ENCODE measurements around the gene NIPA2.

NIPA2 gene

DNA sequence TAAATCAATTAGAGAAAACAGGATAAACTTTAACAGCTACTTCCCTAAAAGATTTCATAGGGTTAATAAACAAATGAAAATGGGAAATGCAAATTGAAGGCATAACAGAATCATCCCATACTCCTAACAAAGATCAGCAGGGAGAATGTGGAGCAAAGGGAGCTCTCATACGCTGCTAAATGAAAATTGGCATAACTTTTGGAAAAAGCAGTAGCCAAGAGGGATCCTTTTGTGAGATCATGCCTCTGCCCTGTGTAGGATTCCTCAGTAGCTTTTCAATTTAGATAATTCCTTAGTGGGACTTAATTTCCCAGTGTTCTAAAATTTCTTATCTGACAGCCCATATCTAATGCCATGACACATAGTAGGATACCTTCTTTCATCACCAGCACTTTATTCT, 18.2 kb downstream of the NIPA2 start:
- no peaks in the 10 kb centered on the region for H3K27me3 ChIP-seq (ENCODE audit: insufficient read depth, insufficient read length)
- DNase-seq (ENCODE audit: low read depth, low spot score): no peak
- H3K4me3 ChIP-seq (ENCODE audit: insufficient read length, low read depth): no peak overlapping the region
- no peak for TF ChIP-seq ZNF274 (IDR thresholded peaks at IDR 0.05; ENCODE audit: low read depth, low read length)
- no peaks in the 10 kb centered on the region for H3K9me3 ChIP-seq (ENCODE audit: insufficient read depth, low read length)
- no peaks in the 10 kb centered on the region for H3K4me1 ChIP-seq (ENCODE audit: insufficient read depth, insufficient read length)
- no peak overlapping the region for H3K9ac ChIP-seq (ENCODE audit: insufficient read length, low read depth)
- H3K36me3 ChIP-seq (ENCODE audit: insufficient read depth, insufficient read length, low read length): peaks cover 50% of the 10 kb centered on the region

DNA sequence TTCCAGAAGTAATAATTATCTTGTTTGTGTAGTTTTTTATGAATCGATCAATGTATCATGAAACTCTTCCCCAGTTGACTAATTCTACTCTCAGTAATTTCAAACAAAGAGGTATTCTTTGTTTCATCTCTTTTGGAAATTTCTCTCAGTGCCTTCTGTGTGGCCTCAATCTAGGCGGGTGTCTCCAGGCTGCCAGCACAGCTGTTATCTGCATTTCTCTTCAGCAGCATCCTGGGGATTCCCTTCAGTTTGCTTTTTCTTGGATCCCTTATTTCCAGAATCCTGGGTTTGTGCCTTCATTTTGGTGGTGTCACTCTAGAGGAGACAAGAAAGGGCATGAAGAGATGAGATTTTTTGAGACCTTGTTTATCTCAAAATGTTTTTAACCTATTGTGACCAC, 22.7 kb downstream of the NIPA2 start:
- no peak for DNase-seq (ENCODE audit: low read depth, low spot score)
- no peaks in the 10 kb centered on the region for H3K27me3 ChIP-seq (ENCODE audit: insufficient read depth, insufficient read length)
- TF ChIP-seq YY1 (IDR thresholded peaks at IDR 0.05; ENCODE audit: insufficient read depth, insufficient read length) (no peak), ZNF274 (IDR thresholded peaks at IDR 0.05; ENCODE audit: low read depth, low read length) (no peak), SUZ12 (IDR thresholded peaks at IDR 0.05; ENCODE audit: extremely low read depth, insufficient read depth, insufficient read length) (no peak)
- H3K4me1 ChIP-seq (ENCODE audit: insufficient read depth, insufficient read length): no peaks in the 10 kb centered on the region
- H3K36me3 ChIP-seq (ENCODE audit: insufficient read depth, insufficient read length, low read length): peaks cover 32% of the 10 kb centered on the region
- H3K9ac ChIP-seq (ENCODE audit: insufficient read length, low read depth): no peak overlapping the region
- no peak overlapping the region for H3K4me3 ChIP-seq (ENCODE audit: insufficient read length, low read depth)
- no peaks in the 10 kb centered on the region for H3K9me3 ChIP-seq (ENCODE audit: insufficient read depth, low read length)

DNA sequence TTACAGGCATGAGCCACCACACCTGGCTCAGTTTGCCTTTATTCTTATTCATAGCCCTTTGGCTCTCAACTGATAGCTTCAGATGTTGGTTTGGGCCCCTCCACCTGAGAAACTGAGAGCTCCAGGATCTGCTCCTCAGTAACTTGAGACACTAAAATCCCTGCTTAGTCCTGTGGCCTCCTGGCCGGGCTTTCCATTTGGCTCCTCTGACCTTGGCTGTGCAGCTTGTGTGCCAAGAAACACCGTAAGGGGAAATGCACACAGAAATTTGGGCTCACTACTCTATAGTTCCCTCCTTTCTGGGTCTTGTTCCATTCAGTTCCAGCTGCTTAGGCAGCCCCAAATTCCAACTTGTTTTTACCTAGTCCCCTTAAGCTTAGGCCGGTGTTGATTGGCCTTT, 24.9 kb downstream of the NIPA2 start:
- Histone ChIP-seq H3K9ac (ENCODE audit: insufficient read length, low read depth) (no peak overlapping the region), H3K4me1 (ENCODE audit: insufficient read depth, insufficient read length) (no peaks in the 10 kb centered on the region), H3K9me3 (ENCODE audit: insufficient read depth, low read length) (no peaks in the 10 kb centered on the region), H3K27me3 (ENCODE audit: insufficient read depth, insufficient read length) (no peaks in the 10 kb centered on the region), H3K4me3 (ENCODE audit: insufficient read length, low read depth) (no peak overlapping the region), H3K36me3 (ENCODE audit: insufficient read depth, insufficient read length, low read length) (peaks cover 38% of the 10 kb centered on the region)
- DNase-seq (ENCODE audit: low read depth, low spot score): no peak
- TF ChIP-seq YY1 (IDR thresholded peaks at IDR 0.05; ENCODE audit: insufficient read depth, insufficient read length) (no peak), ZNF274 (IDR thresholded peaks at IDR 0.05; ENCODE audit: low read depth, low read length) (no peak), SUZ12 (IDR thresholded peaks at IDR 0.05; ENCODE audit: extremely low read depth, insufficient read depth, insufficient read length) (no peak)

DNA sequence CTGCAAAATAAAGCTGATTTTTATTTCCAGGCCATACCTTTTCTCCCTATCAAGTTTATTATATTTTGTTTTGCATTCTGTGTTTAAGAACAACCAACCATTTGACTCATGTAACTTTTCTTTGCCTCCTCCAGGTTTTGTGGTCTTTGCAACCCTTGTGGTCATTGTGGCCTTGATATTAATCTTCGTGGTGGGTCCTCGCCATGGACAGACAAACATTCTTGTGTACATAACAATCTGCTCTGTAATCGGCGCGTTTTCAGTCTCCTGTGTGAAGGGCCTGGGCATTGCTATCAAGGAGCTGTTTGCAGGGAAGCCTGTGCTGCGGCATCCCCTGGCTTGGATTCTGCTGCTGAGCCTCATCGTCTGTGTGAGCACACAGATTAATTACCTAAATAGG, 27.6 kb downstream of the NIPA2 start:
- Histone ChIP-seq H3K36me3 (ENCODE audit: insufficient read depth, insufficient read length, low read length) (peaks cover 50% of the 10 kb centered on the region), H3K27me3 (ENCODE audit: insufficient read depth, insufficient read length) (no peaks in the 10 kb centered on the region), H3K9ac (ENCODE audit: insufficient read length, low read depth) (no peak overlapping the region), H3K4me3 (ENCODE audit: insufficient read length, low read depth) (no peak overlapping the region), H3K9me3 (ENCODE audit: insufficient read depth, low read length) (no peaks in the 10 kb centered on the region), H3K4me1 (ENCODE audit: insufficient read depth, insufficient read length) (no peaks in the 10 kb centered on the region)
- no peak for DNase-seq (ENCODE audit: low read depth, low spot score)
- no peak for TF ChIP-seq SUZ12 (IDR thresholded peaks at IDR 0.05; ENCODE audit: extremely low read depth, insufficient read depth, insufficient read length)
- TF ChIP-seq ZNF274 (IDR thresholded peaks at IDR 0.05; ENCODE audit: low read depth, low read length): no peak
- no peak for TF ChIP-seq YY1 (IDR thresholded peaks at IDR 0.05; ENCODE audit: insufficient read depth, insufficient read length)

DNA sequence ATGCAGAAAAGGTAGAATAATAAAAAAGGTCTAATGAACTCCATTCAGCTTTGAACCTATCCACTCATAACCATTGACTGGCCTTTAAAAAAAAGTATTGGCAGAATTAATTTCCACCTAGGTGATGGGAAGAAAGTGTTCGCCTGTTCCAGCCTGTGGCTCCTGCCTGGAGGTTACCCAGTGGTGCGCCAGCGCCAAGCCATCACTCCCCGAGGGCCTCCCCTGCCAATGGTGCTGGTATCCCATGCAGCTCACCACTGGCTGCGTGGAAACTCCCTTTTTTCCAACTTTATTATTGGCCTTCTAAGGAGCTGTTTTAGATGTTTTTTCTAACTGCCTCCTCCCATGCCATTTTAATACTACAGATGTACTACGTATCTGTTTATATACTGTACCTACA, 29.4 kb downstream of the NIPA2 start:
- Histone ChIP-seq H3K4me3 (ENCODE audit: insufficient read length, low read depth) (no peak overlapping the region), H3K27me3 (ENCODE audit: insufficient read depth, insufficient read length) (no peaks in the 10 kb centered on the region), H3K4me1 (ENCODE audit: insufficient read depth, insufficient read length) (no peaks in the 10 kb centered on the region), H3K9ac (ENCODE audit: insufficient read length, low read depth) (no peak overlapping the region), H3K36me3 (ENCODE audit: insufficient read depth, insufficient read length, low read length) (peaks cover 62% of the 10 kb centered on the region), H3K9me3 (ENCODE audit: insufficient read depth, low read length) (no peaks in the 10 kb centered on the region)
- no peak for DNase-seq (ENCODE audit: low read depth, low spot score)
- TF ChIP-seq SUZ12 (IDR thresholded peaks at IDR 0.05; ENCODE audit: extremely low read depth, insufficient read depth, insufficient read length): no peak
- TF ChIP-seq ZNF274 (IDR thresholded peaks at IDR 0.05; ENCODE audit: low read depth, low read length): no peak
- no peak for TF ChIP-seq YY1 (IDR thresholded peaks at IDR 0.05; ENCODE audit: insufficient read depth, insufficient read length)

DNA sequence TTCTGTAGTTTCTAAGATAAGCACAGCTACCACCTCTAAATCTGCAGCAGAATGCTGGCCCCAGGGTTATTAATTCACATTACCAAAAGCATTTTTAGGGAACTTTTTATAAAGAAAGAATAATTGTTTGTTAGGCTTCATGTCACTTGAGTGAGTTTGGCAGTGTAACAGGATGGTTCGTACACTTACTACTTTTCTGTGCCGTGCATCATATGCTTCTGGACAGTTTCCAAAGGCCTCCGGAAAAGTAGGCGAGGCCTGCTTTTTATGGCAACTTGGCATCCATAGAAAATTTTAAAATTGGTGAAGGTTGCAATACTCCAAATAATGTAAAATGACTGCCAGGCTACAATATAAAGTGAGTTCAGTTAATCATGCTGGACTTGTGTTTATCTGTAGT, 30.0 kb downstream of the NIPA2 start:
- Histone ChIP-seq H3K27me3 (ENCODE audit: insufficient read depth, insufficient read length) (no peaks in the 10 kb centered on the region), H3K36me3 (ENCODE audit: insufficient read depth, insufficient read length, low read length) (peaks cover 61% of the 10 kb centered on the region), H3K4me3 (ENCODE audit: insufficient read length, low read depth) (no peak overlapping the region), H3K4me1 (ENCODE audit: insufficient read depth, insufficient read length) (peaks cover 2% of the 10 kb centered on the region), H3K9ac (ENCODE audit: insufficient read length, low read depth) (no peak overlapping the region), H3K9me3 (ENCODE audit: insufficient read depth, low read length) (no peaks in the 10 kb centered on the region)
- TF ChIP-seq ZNF274 (IDR thresholded peaks at IDR 0.05; ENCODE audit: low read depth, low read length): no peak
- TF ChIP-seq YY1 (IDR thresholded peaks at IDR 0.05; ENCODE audit: insufficient read depth, insufficient read length): no peak
- TF ChIP-seq SUZ12 (IDR thresholded peaks at IDR 0.05; ENCODE audit: extremely low read depth, insufficient read depth, insufficient read length): no peak
- no peak for DNase-seq (ENCODE audit: low read depth, low spot score)

DNA sequence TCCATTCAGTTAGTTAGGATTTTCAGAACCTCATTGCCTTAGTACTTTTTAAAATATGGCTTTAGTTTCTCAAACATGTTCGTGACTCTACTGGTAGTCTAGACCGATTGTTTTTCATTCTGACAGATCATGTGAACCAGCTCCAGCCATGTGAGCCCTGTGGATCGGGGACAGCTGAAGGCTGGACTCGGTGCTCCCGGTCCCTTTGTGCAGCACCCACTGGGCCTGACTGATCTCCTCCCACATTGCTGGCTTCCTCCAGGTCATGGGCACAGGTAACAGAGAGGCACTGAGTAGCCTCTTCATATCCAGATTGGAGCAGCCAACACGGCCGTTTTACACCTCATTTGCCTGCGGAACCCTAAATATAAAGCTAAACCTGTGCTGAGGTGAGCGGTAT, 30.5 kb downstream of the NIPA2 start:
- H3K9me3 ChIP-seq (ENCODE audit: insufficient read depth, low read length): no peaks in the 10 kb centered on the region
- H3K4me1 ChIP-seq (ENCODE audit: insufficient read depth, insufficient read length): peaks cover 4% of the 10 kb centered on the region
- H3K4me3 ChIP-seq (ENCODE audit: insufficient read length, low read depth): no peak overlapping the region
- H3K9ac ChIP-seq (ENCODE audit: insufficient read length, low read depth): no peak overlapping the region
- no peak for DNase-seq (ENCODE audit: low read depth, low spot score)
- peaks cover 62% of the 10 kb centered on the region for H3K36me3 ChIP-seq (ENCODE audit: insufficient read depth, insufficient read length, low read length)
- TF ChIP-seq ZNF274 (IDR thresholded peaks at IDR 0.05; ENCODE audit: low read depth, low read length) (no peak), SUZ12 (IDR thresholded peaks at IDR 0.05; ENCODE audit: extremely low read depth, insufficient read depth, insufficient read length) (no peak)
- no peaks in the 10 kb centered on the region for H3K27me3 ChIP-seq (ENCODE audit: insufficient read depth, insufficient read length)

DNA sequence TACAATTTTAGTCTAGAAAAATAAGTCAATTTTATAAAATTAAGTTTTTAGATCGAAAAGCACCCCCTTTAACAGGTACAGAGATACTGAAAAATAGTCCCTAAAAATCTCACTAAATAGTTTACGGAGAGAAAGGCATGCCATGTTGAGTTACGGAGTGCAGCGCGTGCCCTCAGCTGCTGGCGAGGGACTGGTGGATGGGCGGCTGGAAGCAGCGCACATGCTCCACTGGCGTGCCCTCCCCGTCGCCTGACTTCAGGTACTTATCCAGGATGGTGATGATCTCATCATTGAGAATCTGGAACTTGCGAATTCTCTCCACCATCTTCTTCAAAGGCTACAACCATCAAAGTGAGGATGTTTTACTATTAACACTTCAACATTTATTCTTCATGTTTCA, 31.4 kb downstream of the NIPA2 start:
- DNase-seq (ENCODE audit: low read depth, low spot score): no peak
- H3K9me3 ChIP-seq (ENCODE audit: insufficient read depth, low read length): no peaks in the 10 kb centered on the region
- no peak overlapping the region for H3K9ac ChIP-seq (ENCODE audit: insufficient read length, low read depth)
- TF ChIP-seq ZNF274 (IDR thresholded peaks at IDR 0.05; ENCODE audit: low read depth, low read length): no peak
- no peak for TF ChIP-seq SUZ12 (IDR thresholded peaks at IDR 0.05; ENCODE audit: extremely low read depth, insufficient read depth, insufficient read length)
- no peak for TF ChIP-seq YY1 (IDR thresholded peaks at IDR 0.05; ENCODE audit: insufficient read depth, insufficient read length)
- H3K36me3 ChIP-seq (ENCODE audit: insufficient read depth, insufficient read length, low read length): peaks cover 69% of the 10 kb centered on the region
- peaks cover 4% of the 10 kb centered on the region for H3K4me1 ChIP-seq (ENCODE audit: insufficient read depth, insufficient read length)
- no peak overlapping the region for H3K4me3 ChIP-seq (ENCODE audit: insufficient read length, low read depth)
- no peaks in the 10 kb centered on the region for H3K27me3 ChIP-seq (ENCODE audit: insufficient read depth, insufficient read length)

Measured in NT2/D1 (cell line).